HG03039 (cell line): ENCODE results near the gene SORCS2.

Experiments
- ATAC-seq: cut with Tn5 transposase; IDR thresholded peaks from one replicate; pipeline ENCODE4 v1.9.1; 2021; ENCODE audit warnings: mild to moderate bottlenecking, moderate library complexity; ENCODE audit not compliant: unreplicated experiment

The SORCS2 gene

DNA sequence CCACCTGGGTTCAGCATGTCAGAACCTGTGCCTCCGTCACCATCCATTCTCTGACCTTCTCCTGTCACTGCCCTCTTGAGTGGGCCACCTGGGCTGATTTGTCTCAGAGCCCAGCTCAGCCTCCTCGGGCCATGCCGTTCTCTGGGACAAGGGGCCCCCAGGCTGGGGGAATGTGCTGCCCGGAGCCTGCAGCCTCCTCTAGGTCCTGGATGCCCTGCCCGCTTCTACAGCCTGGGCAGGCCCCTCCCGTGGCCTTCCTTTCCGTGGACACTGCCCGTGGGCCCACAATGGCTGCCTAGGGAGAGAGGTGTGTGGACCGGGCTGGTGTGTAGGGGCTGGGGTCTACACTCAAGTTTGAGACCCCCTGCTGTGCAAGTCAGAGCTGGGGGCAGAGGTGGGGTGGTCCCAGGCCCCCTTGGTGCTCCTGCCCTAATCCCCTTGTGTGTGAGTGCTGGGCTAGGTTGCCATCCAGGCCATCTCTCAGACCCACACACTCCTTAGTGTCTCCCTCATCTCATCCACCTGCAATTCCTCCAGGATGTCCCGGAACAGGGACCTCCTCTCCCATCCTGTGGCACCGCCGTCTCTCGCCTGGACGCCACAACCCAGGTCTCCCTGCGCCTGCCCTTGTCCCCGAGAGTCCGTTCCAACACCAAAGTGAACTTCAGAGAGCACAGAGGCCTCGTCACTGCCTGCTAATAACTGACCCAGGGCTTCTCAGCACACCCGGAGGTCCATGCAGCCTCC, 230.0 kb downstream of the SORCS2 start:
- ATAC-seq: no peak

DNA sequence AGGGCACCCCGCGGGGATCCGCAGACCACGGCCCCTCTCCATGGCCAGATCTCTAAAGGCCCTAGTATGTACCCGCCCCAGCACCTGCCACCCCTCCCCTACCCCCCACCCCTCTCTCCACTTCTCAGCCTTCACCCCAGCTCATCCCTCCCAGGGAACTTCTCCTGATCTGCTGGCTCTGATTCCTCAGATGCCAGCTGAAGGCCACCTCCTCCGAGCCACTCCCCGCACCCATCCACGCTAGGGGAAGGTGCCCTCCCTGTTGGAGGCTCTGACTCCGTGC, 230.5 kb downstream of the SORCS2 start:
- no peak for ATAC-seq

- ATAC-seq: no peak
Measured at GRCh38 chr4:7423391-7423790, 231.1 kb downstream of the SORCS2 start.

- ATAC-seq: no peak
Measured at GRCh38 chr4:7423801-7424552, 231.6 kb downstream of the SORCS2 start.

DNA sequence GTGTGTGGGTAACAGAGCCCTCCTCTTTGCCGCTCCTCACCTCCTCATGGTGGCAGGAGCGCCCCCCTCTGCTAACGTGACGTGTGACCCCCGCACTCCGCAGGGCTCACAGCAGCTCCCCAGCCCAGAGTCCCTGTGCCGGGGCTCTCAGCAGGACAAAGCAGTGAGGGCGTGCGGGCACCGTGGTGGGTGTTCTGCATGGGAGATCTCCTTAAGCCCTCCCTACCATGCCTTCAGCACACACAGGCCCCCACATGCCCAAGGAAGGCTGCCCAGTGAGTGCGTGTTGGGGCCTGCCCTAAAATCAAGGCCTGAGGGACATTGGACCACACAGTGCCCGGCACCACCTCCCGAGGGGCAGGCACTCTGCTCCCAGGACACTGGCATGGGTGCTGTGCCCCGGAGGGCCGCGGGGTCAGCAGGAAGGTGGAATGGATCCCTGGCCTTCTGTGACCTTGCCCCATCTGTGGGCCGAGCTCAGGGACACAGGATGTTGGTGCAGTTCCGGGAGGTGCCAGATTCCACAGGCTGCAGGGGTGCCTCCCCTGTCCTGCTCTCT, 232.3 kb downstream of the SORCS2 start:
- ATAC-seq: no peak

DNA sequence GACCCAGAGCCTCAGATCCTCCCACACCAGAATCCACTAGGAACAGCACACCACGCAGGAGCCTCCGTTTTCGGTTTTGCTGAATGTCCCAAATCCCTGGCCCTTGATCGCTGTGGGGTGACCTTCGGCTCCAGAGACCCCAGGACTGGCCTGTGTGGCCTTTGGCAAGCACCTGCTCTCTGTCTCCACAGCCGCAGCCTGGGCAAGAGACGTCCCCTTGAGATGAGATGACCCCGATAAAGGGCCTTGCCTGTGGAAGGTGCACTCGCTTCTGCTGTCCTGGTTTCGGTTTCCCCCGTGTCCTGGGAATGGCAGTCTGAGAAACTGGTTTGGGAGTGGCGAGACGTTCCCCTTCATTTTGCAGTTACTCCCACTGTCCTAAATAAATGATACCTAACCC, 232.8 kb downstream of the SORCS2 start:
- ATAC-seq: no peak

DNA sequence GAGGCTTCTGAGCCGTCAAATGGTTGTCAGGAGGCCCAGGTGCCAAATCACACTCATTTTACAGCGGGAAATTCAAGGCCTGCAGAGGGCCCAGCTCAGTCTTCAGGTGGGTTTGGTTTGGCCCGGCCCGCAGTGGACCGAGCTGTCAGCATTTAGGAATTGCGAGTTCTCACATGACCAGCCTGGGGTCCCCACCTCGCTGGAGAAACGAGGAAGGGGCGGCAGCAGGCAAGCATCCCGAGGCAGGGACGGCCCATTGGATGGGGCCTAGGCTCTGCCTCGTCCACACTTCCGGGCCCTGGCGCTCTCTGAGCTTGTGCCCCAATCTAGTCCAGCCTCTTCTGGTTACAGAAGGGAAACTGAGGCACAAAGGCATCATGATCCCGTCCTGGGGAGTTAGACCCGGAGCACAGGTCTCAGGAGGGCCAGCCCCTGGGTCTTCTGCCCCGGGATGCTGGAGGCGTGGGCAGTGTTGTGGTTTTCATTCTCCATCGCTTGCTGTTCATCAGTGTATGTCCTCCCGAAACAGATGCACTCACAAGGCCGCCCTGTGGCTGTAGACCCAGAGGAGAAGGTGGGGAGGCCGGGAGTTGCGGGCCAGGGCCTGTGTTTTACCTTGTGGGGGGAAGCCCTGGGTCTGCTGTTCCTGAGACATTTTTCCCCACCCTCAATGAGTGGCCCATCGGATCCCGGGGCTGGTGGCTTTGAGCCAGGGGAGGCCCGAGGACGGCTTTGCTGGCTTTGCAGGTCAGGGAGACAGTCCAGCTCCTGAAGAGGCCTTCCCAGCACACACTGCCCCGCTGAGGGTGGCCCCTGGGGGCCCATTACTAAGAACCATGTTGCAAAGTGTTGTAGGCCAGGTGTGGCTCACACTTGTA, 233.5 kb downstream of the SORCS2 start:
- no peak for ATAC-seq

DNA sequence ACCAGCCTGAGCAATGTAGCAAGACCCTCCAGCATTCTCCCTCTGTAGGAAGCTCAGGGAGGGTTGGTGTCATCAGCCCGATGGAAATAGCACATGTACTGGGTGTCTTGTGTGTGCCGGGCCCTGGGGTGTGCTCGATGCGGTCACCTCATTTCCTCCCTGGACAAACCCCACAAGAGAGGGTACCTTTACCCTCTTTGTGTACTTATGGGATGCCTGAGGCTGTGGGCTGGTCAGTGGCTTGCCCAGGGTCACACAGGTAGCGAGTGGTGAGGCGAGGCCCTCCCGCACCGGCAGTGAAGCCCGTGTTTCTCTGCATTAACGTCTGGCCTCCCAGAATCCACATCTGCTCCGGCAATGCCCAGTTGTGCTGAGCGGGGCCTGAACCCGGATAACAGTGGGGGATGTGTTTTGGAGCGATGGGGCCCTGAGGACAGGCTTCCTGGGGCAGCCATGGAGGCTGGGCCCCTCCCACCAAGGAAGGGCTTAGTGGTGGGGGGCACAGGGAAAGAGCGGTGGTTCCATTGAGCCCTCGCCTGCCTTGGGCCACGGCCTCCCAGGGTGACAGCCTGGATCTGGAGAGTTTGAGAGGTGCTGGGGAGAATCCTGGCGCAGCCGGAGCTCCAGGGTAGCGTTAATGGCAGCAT, 234.3 kb downstream of the SORCS2 start:
- ATAC-seq: no peak

DNA sequence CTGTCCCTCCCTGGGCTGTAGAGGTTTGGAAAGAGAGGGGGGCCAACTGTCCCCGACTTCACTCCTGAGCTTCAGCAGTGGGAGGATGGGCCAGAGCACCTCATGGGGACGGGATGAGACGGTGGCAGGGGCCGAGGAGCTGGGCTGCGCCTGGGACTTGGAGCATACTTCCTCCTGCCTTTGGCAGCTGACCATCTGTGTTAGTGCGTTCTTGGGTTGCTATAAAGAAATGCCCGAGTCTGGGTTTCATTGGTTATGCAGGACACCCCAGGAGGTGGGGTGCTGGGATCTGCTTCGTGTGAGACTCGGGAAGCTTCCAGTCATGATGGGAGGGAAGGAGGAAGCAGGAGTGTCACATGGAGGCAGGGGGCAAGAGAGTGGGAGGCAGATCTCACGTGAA, 235.0 kb downstream of the SORCS2 start:
- no peak for ATAC-seq

- no peak for ATAC-seq
Measured at GRCh38 chr4:7427831-7428260, 235.5 kb downstream of the SORCS2 start.

- ATAC-seq: no peak
Measured at GRCh38 chr4:7428261-7429068, 236.1 kb downstream of the SORCS2 start.

DNA sequence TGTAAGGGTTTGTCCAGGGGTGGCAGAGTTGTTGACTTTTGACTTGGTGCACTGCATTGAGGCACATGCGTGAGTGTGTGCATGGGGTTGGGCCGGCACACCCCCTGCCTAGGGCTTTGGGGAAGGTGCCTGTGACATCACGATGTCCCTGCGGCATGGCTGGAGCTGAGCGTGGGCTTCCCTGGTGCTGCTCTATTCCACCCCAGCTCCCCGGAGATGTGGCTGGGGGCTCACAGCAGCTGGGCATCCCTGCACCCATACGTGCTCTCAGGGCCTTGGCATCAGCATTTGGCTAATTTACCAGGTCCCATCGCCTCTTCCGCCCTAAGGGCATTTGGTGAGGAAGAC, 236.7 kb downstream of the SORCS2 start:
- no peak for ATAC-seq

DNA sequence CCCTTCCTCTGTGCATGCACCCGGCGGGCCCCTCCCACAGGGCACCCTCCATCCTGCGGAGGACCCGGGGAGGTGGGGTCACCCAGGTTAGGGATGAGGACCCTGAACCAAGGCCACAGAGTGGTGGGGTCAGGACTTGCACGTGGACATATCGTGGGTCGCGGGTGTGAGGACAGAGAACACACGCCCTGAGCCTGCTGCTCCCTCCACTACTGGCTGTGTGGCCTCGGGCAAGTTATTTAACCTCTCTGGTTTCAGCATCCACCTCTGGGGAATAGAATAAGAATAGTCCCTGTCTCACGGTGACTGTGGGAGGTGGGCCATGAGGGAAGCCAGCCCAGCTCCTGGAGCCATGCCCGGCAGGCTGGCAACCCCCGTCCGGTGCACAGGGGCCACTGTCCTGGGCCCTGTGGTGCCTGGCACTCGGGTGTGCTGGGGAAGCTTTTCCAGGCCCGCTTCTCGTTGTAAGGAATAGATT, 237.3 kb downstream of the SORCS2 start:
- no peak for ATAC-seq

GRCh38 chr4:7430368-7430964, 238.1 kb downstream of the SORCS2 start:
- no peak for ATAC-seq

GRCh38 chr4:7430965-7431695, 238.8 kb downstream of the SORCS2 start:
- no peak for ATAC-seq

DNA sequence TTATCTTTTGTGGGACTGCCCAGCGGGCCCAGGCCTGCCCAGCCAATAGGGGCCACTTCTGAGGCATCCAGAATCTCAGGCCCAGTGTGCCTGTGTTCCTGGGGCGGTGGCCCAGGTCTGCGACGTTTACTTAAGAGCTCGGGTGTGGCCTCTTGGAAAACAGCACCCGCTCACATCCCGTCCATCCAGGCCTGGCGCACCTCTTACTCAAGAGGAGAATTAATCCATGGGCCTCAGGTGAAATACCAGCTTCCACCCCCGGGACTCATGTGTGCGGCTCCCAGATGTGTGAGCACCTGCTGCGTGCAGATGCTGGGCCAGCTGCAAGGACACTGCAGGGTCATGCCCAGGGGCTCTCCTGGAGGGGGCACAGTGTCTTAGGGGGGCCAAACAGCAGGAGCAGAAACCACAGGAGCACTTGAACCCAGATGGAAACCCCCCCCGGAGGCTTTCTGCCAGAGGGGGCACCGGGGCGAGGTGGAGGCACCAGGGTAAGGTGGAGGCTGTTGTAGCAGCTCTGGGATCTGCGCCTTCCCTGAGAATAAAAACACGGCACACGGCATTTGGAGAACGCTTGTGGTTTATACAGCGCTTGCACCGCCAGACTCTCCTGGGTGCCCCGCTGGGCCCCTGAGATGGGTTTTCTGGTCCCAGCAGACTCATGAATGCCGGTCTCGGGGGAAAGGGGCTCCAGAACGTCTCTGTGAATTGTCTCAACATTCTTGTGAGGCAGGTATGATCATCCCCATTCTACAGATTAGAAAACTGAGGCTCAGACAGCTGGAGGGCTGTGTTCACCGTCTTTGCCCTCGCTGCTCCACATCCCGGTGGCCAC, 239.6 kb downstream of the SORCS2 start:
- ATAC-seq: no peak

GRCh38 chr4:7432531-7433375, 240.4 kb downstream of the SORCS2 start:
- no peak for ATAC-seq
